D721Med (cell line): Measurements from ENCODE around the gene KRTAP5-10.
"Not testable (repeated sequence)": the region's sequence is repeated elsewhere in the genome, so short reads cannot be mapped to it uniquely, and the experiment has no call there.

Experiments used
- DNase-seq: peaks from one replicate; pipeline ENCODE4 v3.0.0; 2011; ENCODE audit warnings: low spot score; ENCODE audit not compliant: insufficient read length
- FAIRE-seq: peaks from 2 replicates; lab custom pipeline; 2011; peaks lifted over from hg19 to GRCh38; lab: Jason Lieb, UNC
- TF ChIP-seq, protein P1 (sequence below): IDR thresholded peaks from 2 replicates; pipeline ENCODE4 v1.5.1; 2012; ENCODE audit warnings: mild to moderate bottlenecking, control low read depth; ENCODE audit not compliant: insufficient read depth; ENCODE audit errors: missing control alignments

The KRTAP5-10 gene

DNA sequence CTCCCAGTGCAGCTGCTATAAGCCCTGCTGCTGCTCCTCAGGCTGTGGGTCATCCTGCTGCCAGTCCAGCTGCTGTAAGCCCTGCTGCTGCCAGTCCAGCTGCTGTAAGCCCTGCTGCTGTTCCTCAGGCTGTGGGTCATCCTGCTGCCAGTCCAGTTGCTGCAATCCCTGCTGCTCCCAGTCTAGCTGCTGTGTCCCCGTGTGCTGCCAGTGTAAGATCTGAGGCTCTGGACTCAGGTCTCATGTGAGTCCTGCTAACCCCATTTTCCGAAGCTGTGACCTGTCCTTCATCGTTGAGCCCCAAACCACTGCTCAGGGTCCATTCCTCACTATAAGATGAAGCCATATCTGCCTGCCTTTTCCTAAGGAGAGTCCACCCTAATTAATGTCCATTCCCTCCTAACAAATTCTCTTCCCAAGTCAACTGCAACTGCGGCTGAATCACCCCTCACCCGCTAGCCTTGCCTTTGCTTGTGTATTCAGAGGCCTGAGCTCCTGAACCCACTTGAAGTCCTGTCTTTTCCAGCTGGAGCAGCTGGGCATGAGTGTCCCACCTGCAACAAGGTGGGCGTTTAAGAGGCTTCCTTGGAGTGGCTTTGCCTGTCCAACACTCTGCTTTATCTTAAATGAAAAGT is 37.7 kb upstream of the KRTAP5-10 start:
- TF ChIP-seq, protein P1, sequence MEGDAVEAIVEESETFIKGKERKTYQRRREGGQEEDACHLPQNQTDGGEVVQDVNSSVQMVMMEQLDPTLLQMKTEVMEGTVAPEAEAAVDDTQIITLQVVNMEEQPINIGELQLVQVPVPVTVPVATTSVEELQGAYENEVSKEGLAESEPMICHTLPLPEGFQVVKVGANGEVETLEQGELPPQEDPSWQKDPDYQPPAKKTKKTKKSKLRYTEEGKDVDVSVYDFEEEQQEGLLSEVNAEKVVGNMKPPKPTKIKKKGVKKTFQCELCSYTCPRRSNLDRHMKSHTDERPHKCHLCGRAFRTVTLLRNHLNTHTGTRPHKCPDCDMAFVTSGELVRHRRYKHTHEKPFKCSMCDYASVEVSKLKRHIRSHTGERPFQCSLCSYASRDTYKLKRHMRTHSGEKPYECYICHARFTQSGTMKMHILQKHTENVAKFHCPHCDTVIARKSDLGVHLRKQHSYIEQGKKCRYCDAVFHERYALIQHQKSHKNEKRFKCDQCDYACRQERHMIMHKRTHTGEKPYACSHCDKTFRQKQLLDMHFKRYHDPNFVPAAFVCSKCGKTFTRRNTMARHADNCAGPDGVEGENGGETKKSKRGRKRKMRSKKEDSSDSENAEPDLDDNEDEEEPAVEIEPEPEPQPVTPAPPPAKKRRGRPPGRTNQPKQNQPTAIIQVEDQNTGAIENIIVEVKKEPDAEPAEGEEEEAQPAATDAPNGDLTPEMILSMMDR: no peak
- DNase-seq (no peak), FAIRE-seq (no peak)

GRCh38 chr11:71530602-71531001 is 34.8 kb upstream of the KRTAP5-10 start:
- FAIRE-seq: no peak
- DNase-seq: no peak
- TF ChIP-seq, protein P1: no peak

DNA sequence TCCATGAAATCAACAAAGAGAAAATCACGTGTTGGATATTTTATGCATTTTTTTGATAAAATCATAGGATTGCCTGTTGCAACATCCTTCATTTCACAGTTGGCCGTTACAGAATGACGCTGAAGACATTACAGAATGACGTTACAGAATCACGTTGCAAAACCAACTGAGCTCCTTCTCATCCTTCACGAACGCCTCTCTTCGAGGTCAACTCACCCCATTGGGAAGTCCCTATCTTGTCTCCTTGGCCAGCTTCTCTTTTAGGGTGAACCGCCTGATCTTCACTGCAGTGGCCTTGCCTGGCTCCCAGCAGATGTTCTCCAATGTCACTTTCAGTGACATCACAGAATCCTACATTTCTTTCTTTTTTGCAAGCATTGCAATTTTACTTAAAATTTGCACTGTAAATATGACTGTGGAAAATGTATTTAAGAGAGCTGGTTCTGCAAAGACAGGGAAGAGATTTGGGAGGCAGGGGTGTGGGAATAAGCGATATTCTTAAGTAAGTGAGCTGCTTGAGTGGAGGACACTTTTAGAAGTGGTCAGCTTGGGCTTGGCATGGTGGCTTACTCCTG is 33.2 kb upstream of the KRTAP5-10 start:
- DNase-seq: no peak
- no peak for FAIRE-seq
- TF ChIP-seq, protein P1: no peak

- FAIRE-seq: not testable (repeated sequence)
Observed at GRCh38 chr11:71534711-71535608, 30.4 kb upstream of the KRTAP5-10 start.

DNA sequence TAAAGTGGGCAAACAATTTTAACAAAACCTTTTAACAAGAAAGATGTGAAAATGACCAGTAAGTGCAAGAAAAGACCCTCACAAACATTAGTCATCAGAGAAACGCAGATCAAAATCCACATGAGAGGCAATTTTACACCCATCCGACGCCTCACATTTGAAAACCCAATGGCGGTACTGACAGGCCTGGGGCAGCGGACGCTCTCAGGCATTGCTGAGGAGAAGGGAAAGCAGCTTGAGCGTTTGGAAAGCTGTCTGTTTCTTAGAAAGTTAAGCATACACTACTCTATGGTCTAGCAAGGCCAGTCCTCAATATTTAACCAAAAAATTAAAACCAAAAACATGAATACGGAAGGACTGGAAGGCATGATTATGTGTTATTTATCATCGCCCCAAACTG is 29.5 kb upstream of the KRTAP5-10 start:
- DNase-seq: no peak
- no peak for FAIRE-seq
- TF ChIP-seq, protein P1: no peak

More at GRCh38 chr11:71534711-71535608, 30.4 kb upstream of the KRTAP5-10 start:
- not testable (repeated sequence) for DNase-seq

DNA sequence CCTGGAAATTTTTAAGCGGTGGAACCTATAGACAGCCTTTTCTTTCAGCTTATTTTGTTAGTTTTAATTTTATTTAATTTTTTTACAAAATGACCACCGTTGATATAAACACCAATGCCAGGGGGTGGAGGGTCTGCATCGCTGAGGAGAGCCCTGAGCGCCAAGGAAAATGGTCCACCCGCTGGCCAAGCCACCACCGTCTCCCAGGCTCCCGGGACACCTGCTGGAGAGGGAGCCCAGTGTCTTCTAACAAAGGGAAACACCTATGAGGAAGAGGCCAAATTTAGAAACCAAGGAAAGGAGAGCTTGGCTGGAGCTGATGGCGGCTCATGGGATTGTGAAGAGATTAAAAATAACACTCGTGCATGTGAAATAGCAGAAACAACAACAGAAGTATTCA is 27.8 kb upstream of the KRTAP5-10 start:
- FAIRE-seq: no peak
- TF ChIP-seq, protein P1: no peak
- no peak for DNase-seq

DNA sequence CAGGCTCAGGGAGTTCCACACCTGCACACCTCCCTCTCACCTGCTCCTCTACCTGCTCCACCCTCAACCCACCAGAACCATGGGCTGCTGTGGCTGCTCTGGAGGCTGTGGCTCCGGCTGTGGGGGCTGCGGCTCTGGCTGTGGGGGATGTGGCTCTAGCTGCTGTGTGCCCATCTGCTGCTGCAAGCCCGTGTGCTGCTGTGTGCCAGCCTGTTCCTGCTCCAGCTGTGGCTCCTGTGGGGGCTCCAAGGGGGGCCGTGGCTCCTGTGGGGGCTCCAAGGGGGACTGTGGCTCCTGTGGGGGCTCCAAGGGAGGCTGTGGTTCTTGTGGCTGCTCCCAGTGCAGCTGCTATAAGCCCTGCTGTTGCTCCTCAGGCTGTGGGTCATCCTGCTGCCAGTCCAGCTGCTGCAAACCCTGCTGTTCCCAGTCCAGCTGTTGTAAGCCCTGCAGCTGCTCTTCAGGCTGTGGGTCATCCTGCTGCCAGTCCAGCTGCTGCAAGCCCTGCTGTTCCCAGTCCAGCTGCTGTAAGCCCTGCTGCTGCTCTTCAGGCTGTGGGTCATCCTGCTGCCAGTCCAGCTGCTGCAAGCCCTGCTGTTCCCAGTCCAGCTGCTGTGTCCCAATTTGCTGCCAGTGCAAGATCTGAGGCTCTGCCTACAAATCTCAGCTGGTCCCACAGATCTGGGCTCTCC is 27.2 kb upstream of the KRTAP5-10 start, which contains the start of gene KRTAP5-8:
TSS of gene KRTAP5-8 (plus strand) at position 49 of the 689 bp plus-strand sequence. CDS start at position 80, 31 bp downstream.
- not testable (repeated sequence) for FAIRE-seq, DNase-seq
